PC-3 (cell line): ENCODE data around the gene VAT1. TPM values are rescaled to one million over a fixed set of nuclear protein-coding genes. Genes with fewer than 3 reads are reported as not detected.
"Not testable (repeated sequence)": the region's sequence is repeated elsewhere in the genome, so short reads cannot be mapped to it uniquely, and the experiment has no call there.

Experiments
- ATAC-seq: fragments of 200-7000 bp; cut with Tn5 transposase; 2 replicates; pipeline ENCODE4 v1.9.1; 2020; ENCODE audit warnings: mild to moderate bottlenecking, moderate library complexity
- BruUV-seq: library from RNA; stranded (reverse); fragments of 400-500 nt; replicated peaks from 2 replicates; lab custom pipeline; 2021; lab: Mats Ljungman, UMichigan
- CTCF ChIA-PET: fragments of 300-600 bp; sonication (Branson Sonifier 250); formaldehyde crosslinking; loops from one replicate; lab custom pipeline; 2022; ENCODE audit warnings: antibody characterized with exemption; lab: Charles Lee
- POLR2A ChIA-PET: fragments of 300-600 bp; sonication (Branson Sonifier 250); formaldehyde crosslinking; loops from one replicate; lab custom pipeline; 2022; ENCODE audit warnings: antibody characterized with exemption; ENCODE audit not compliant: unreplicated experiment; lab: Charles Lee
- DNase-seq: peaks from one replicate; pipeline ENCODE4 v3.0.0-alpha.2; 2015
- H2AFZ ChIP-seq: fragments of 300-600 bp; sonication (generic); 2 replicates; pipeline ENCODE4 v1.6.0; 2016; ENCODE audit warnings: antibody characterized with exemption, low read length
- H3F3A ChIP-seq: fragments of 300-600 bp; sonication (generic); one replicate; pipeline ENCODE4 v1.6.0; 2017; ENCODE audit warnings: antibody characterized with exemption, low read length, control low read depth, mild to moderate bottlenecking; ENCODE audit not compliant: unreplicated experiment
- H3K27ac ChIP-seq: fragments of 300-600 bp; sonication (generic); 2 replicates; pipeline ENCODE4 v1.5.1; 2016; ENCODE audit warnings: mild to moderate bottlenecking, low read length
- H3K27me3 ChIP-seq: fragments of 300-600 bp; sonication (generic); 2 replicates; pipeline ENCODE4 v1.6.1; 2016; ENCODE audit warnings: low read length, mixed read lengths
- H3K36me3 ChIP-seq: fragments of 300-600 bp; sonication (generic); 2 replicates; pipeline ENCODE4 v1.6.1; 2016; ENCODE audit warnings: low read depth, mixed run types, low read length, mixed read lengths
- H3K4me1 ChIP-seq: fragments of 300-600 bp; sonication (generic); 2 replicates; pipeline ENCODE4 v1.5.1; 2016; ENCODE audit warnings: low read length; ENCODE audit not compliant: insufficient read depth
- H3K4me2 ChIP-seq: fragments of 300-600 bp; sonication (generic); 2 replicates; pipeline ENCODE4 v1.6.0; 2016; ENCODE audit warnings: low read length
- H3K4me3 ChIP-seq: fragments of 300-600 bp; sonication (generic); 2 replicates; pipeline ENCODE4 v1.5.1; 2016; ENCODE audit warnings: mild to moderate bottlenecking, low read length, mixed read lengths
- H3K79me2 ChIP-seq: fragments of 300-600 bp; sonication (generic); 2 replicates; pipeline ENCODE4 v1.6.1; 2017; ENCODE audit warnings: low read length, mixed read lengths
- H3K9ac ChIP-seq: fragments of 300-600 bp; sonication (generic); 2 replicates; pipeline ENCODE4 v1.6.0; 2016; ENCODE audit warnings: mild to moderate bottlenecking, low read length
- H3K9me2 ChIP-seq: fragments of 300-600 bp; sonication (generic); replicated peaks from 2 replicates; pipeline ENCODE4 v1.6.1; 2016; ENCODE audit warnings: mixed run types, low read length, mixed read lengths
- H3K9me3 ChIP-seq: fragments of 300-600 bp; sonication (generic); 2 replicates; pipeline ENCODE4 v1.6.1; 2016; ENCODE audit warnings: low read length, mixed read lengths
- H4K20me1 ChIP-seq: fragments of 300-600 bp; sonication (generic); 2 replicates; pipeline ENCODE4 v1.6.1; 2016; ENCODE audit warnings: low read length, mixed read lengths
- EZH2 ChIP-seq: fragments of 300-600 bp; sonication (generic); IDR thresholded peaks from one replicate; pipeline ENCODE4 v1.6.1; 2017; ENCODE audit warnings: antibody characterized with exemption, mild to moderate bottlenecking, low read length; ENCODE audit not compliant: unreplicated experiment
- EZH2phosphoT487 ChIP-seq: fragments of 300-600 bp; sonication (generic); IDR thresholded peaks from 2 replicates; pipeline ENCODE4 v1.6.1; 2018; ENCODE audit warnings: mild to moderate bottlenecking, antibody characterized with exemption, low read length, borderline replicate concordance
- intact Hi-C: fragments of 100-400 bp; cut with micrococcal nuclease; formaldehyde crosslinking; loops from 2 replicates; pipeline ENCODE4 v1.9.0; 2023
- total RNA-seq: library from RNA; depleted of rRNA; stranded (reverse); fragments of >200 nt; gene quantifications from 2 replicates; pipeline ENCODE4 v1.2.3, GENCODE V29; 2014
- TF ChIP-seq, protein P1 (sequence below): fragments of 300-600 bp; sonication (generic); conservative IDR thresholded peaks from 2 replicates; pipeline ENCODE4 v1.5.1; 2017; ENCODE audit warnings: antibody characterized with exemption, low read depth, mild to moderate bottlenecking, low read length

The VAT1 gene
- total RNA-seq, 1 experiment from 2014 or later: 68.1 TPM

GRCh38 chr17:42980274-42980765 is 41.9 kb downstream of the VAT1 start, which contains the start of gene RUNDC1:
Gene RUNDC1, plus strand, starts transcription at chr17:42980565. Its CDS starts 12 bp downstream, at chr17:42980577.
- H3F3A ChIP-seq: no peaks in the 10 kb centered on the region
- ATAC-seq: peak; percentile 80
- CTCF ChIA-PET: interaction anchor here (0.9 kb wide), 1 partner anchor 18 kb away, joined by 3 read pairs; the partner anchor contains the start of gene RPL27
- peak within 1 kb of the TSS; percentile 82 for H3K27ac ChIP-seq
- no peak for TF ChIP-seq EZH2
- no peak for TF ChIP-seq EZH2phosphoT487
- TF ChIP-seq, protein P1, sequence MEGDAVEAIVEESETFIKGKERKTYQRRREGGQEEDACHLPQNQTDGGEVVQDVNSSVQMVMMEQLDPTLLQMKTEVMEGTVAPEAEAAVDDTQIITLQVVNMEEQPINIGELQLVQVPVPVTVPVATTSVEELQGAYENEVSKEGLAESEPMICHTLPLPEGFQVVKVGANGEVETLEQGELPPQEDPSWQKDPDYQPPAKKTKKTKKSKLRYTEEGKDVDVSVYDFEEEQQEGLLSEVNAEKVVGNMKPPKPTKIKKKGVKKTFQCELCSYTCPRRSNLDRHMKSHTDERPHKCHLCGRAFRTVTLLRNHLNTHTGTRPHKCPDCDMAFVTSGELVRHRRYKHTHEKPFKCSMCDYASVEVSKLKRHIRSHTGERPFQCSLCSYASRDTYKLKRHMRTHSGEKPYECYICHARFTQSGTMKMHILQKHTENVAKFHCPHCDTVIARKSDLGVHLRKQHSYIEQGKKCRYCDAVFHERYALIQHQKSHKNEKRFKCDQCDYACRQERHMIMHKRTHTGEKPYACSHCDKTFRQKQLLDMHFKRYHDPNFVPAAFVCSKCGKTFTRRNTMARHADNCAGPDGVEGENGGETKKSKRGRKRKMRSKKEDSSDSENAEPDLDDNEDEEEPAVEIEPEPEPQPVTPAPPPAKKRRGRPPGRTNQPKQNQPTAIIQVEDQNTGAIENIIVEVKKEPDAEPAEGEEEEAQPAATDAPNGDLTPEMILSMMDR: no peak
- POLR2A ChIA-PET: no interaction called here
- no peaks in the 10 kb centered on the region for H3K9me2 ChIP-seq
- intact Hi-C loops: no loop called here
- H3K27me3 ChIP-seq: no peaks in the 10 kb centered on the region
- no TSS peak for BruUV-seq
- peak; percentile 83 for DNase-seq
- H2AFZ ChIP-seq: peak within 1 kb of the TSS; percentile 86
- H3K9me3 ChIP-seq: no peaks in the 10 kb centered on the region
- peak within 1 kb of the TSS; percentile 99 for H3K4me3 ChIP-seq
- H3K4me1 ChIP-seq: peaks cover 18% of the 10 kb centered on the region
- peak within 1 kb of the TSS; percentile 91 for H3K9ac ChIP-seq
- H3K36me3 ChIP-seq: no peaks in the 10 kb centered on the region
- H3K79me2 ChIP-seq: peaks cover 60% of the 10 kb centered on the region
- H4K20me1 ChIP-seq: no peaks in the 10 kb centered on the region
- peak within 1 kb of the TSS; percentile 100 for H3K4me2 ChIP-seq

DNA sequence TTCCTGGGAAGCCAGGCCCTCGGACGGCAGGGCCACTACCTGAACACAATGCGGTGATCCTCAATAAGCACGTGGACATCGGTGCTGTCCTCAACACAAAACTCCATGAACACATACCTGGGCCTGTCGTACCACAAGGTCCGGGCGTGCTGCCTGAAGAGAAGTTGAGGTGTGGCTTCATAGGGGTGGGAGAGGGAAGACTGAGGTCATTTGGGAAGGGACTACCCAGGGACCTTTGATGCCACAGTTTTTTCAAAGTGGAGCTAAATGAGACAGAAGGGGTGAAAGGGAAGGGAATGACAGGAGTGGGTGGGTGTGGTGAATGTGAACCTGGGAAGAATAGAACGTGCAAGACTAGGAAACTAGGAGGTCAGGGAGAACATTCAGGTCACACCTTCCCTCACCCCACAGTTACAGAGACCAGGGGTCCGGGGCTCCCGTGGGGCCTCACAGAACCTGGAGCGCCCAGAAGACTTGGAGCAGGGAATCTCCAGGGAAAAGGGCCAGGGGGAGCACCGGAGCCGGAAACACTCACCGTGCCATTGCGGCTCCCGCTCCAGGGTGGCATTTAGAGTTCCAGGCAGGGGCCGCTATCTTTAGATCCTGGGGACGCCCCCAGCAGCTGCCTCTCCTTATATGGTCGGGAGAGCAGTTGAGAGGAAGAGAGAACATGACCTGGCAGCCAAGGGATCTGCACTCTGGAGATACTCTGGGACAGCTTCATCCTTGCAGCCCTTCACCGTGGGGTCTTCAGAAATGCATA is 42.5 kb downstream of the VAT1 start, which contains the start of gene PTGES3L:
Gene PTGES3L (minus strand): TSS at position 570 of the 763 bp plus-strand sequence. CDS start 27 bp downstream, at position 543.
- Histone ChIP-seq H3K4me3 (peak within 1 kb of the TSS; percentile 99), H3K79me2 (peaks cover 54% of the 10 kb centered on the region), H3F3A (no peaks in the 10 kb centered on the region), H3K4me2 (peak within 1 kb of the TSS; percentile 100), H3K27ac (peak within 1 kb of the TSS; percentile 82), H3K9ac (peak within 1 kb of the TSS; percentile 91), H3K4me1 (peaks cover 18% of the 10 kb centered on the region), H3K9me2 (no peaks in the 10 kb centered on the region), H4K20me1 (no peaks in the 10 kb centered on the region), H3K9me3 (no peaks in the 10 kb centered on the region), H2AFZ (peak within 1 kb of the TSS; percentile 86), H3K36me3 (no peaks in the 10 kb centered on the region), H3K27me3 (no peaks in the 10 kb centered on the region)
- ChIA-PET POLR2A (interaction anchor here (0.6 kb wide), 1 partner anchor 147 kb away, joined by 3 read pairs; no protein-coding TSS in a partner anchor), CTCF (interaction anchor here (0.9 kb wide), 1 partner anchor 18 kb away, joined by 3 read pairs; the partner anchor contains the start of gene RPL27)
- peak; percentile 27 for DNase-seq
- TSS peak; percentile 78 for BruUV-seq
- intact Hi-C loops: no loop called here
- ATAC-seq: peak; percentile 51
- TF ChIP-seq, protein P1: no peak
- TF ChIP-seq EZH2 (no peak), EZH2phosphoT487 (no peak)

DNA sequence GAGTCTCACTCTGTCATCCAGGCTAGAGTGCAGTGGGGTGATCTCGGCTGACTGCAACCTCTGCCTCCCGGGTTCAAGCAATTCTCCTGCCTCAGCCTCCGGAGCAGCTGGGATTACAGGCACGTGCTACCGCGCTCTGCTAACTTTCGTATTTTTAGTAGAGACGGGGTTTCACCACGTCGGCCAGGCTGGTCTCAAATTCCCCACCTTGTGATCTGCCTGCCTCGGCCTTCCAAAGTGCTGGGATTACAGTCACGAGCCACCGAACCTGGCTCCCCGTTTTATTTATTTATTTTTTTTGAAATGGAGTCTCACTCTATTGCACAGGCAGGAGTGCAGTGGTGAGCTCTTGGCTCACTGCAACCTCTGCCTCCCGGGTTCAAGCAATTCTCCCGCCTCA is 46.5 kb downstream of the VAT1 start:
- H3K79me2 ChIP-seq: peaks cover 15% of the 10 kb centered on the region
- H3K9me2 ChIP-seq, H3K4me1 ChIP-seq, H3K36me3 ChIP-seq, H2AFZ ChIP-seq, BruUV-seq, H3K4me3 ChIP-seq, CTCF ChIA-PET, H3K9me3 ChIP-seq, H3K27ac ChIP-seq, H3K9ac ChIP-seq, POLR2A ChIA-PET, ATAC-seq, H4K20me1 ChIP-seq, intact Hi-C loops, H3K27me3 ChIP-seq, H3K4me2 ChIP-seq, DNase-seq, H3F3A ChIP-seq: not testable (repeated sequence)
